Heart left ventricle (tissue), 13 donors: ENCODE data around the gene ASB2.

ENCODE experiments used
- CTCF ChIP-seq, 12 donors: fragments of 200-600 bp; sonication (generic) in 4 of 12; IDR thresholded peaks; one replicate each; pipeline versions ENCODE4 v1.5.0 to v1.8.0; 2018 to 2022; ENCODE audit warnings: antibody characterized with exemption in 12 of 12, mild to moderate bottlenecking in 5 of 12
- POLR2A ChIP-seq, 2 donors: fragments of 450-650 bp; IDR thresholded peaks; one replicate each; pipeline ENCODE4 v1.6.1; 2017; ENCODE audit warnings: antibody characterized with exemption in 2 of 2, mild to moderate bottlenecking in 2 of 2, moderate library complexity in 2 of 2
- donor health status: ischemic (EF 13 %, LVEDD 7.1; RV severe dilation, severe dysfunction).
- donor health status: DM: no; HTN: yes; CAD: no.
- donor health status: DM: no; HTN: no; CAD: no.
- donor health status: ischemic (EF 25% LVEDD 6.9; RV normal size, moderate dysfunction).
- donor health status: ischemic (EF 25% LVEDD 5.7; RV mildly dilated, moderate dysfunction).
- donor health status: ischemic (EF 35%, LVEDD 5.7; RV mildly dilated, moderate dysfunction).
- donor health status: nonischemic (EF 11% LVEDD 7.7; RV severe dilation, severe dysfunction).
- donor health status: DM: yes; HTN: yes; CAD: no.
- donor health status: PGD.
- donor health status: ischemic (EF 29% LVEDD 5.4; RV normal size, mild dysfunction).
- donor health status: nonischemic (EF 23%, LVEDD 6.1; RV moderate dilation, normal function).

GRCh38 chr14:93961620-93962019 is 14.8 kb downstream of the ASB2 start:
- TF ChIP-seq CTCF (IDR thresholded peaks at IDR 0.05) = no peak
- TF ChIP-seq POLR2A (IDR thresholded peaks at IDR 0.05) = no peak
